GM19463 (cell line): ENCODE measurements around the gene PHACTR1.
"Not testable (repeated sequence)": the region's sequence is repeated elsewhere in the genome, so short reads cannot be mapped to it uniquely, and the experiment has no call there.

ENCODE experiments used
- ATAC-seq: cut with Tn5 transposase; IDR thresholded peaks from one replicate; pipeline ENCODE4 v1.9.1; 2021; ENCODE audit warnings: mild to moderate bottlenecking, moderate library complexity; ENCODE audit not compliant: unreplicated experiment

PHACTR1 gene

DNA sequence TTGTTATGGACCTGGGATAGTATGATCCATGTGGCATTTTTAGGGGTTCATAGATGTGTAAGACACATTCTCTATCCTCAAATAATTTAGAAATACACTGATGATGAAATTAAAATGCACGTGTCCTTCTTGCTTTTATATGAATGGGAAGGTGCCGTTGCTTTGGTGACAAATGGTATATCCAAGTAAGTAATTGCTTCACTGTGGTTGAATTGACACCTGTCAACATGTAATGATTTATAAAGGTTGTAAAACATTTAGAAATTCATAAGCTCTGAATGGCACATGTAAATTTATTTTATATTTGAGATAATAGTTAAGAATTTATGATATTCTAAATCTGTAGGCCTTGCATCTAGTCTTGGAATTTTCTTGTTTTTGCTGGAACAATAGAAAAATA, 227.0 kb downstream of the PHACTR1 start:
- no peak for ATAC-seq

DNA sequence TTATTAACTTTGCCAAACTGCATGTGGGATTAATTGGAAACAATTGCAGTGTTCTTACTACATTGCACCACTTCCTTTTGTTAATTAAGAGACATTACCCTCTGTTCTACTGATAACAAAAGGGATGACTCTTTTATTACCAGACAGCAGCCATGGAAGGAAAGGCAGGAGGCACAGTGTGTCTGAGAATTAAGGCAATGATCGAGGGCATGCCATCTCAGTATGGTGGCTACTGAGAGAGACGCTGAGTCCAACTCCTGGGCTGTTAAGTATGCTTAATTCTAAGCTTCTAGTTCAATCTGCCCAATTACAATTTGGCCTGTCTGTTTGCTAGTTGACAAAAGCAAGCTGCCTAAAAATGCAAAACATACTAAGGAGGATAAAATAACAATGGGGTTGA, 227.4 kb downstream of the PHACTR1 start:
- ATAC-seq, result no peak

DNA sequence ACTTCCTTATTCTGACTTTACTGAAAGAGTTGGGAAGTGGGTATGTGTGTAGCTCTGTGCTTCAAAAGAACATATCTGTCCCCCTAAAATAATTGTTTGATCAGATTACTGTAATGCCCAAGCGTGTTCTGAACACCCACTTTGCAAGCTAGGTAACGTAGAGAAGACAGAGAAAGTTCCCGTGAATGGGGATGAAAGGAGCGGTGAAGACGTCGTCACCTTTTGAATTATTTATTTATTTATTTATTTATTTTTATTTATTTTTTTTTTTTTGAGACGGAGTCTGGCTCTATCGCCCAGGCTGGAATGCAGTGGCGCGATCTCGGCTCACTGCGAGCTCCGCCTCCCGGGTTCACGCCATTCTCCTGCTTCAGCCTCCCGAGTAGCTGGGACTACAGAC, 228.0 kb downstream of the PHACTR1 start:
- ATAC-seq, result not testable (repeated sequence)

- ATAC-seq, result no peak
Measured at GRCh38 chr6:12947151-12947871, 230.7 kb downstream of the PHACTR1 start.

DNA sequence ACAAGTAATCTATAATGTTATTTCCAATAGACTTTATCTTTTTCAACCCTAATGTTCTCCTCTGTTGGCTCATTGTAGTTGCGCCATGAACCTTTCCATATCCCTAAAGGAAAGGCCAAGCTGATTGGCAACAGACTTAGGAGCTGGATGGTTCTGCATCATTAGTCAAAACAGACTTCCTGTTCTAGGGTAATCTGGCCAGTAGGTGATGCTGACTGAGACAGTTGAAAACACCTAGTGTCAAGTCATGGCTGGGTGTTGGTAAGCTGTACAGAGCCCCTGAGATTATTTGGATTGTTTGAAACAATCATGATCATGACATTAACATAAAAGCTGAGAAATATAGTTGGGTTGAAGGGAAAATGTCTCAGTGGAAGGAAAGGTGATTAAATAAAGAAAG, 231.4 kb downstream of the PHACTR1 start:
- ATAC-seq, result no peak

- no peak for ATAC-seq
Measured at GRCh38 chr6:12950976-12951375, 234.4 kb downstream of the PHACTR1 start.

- ATAC-seq, result no peak
Measured at GRCh38 chr6:12951415-12951814, 234.8 kb downstream of the PHACTR1 start.

DNA sequence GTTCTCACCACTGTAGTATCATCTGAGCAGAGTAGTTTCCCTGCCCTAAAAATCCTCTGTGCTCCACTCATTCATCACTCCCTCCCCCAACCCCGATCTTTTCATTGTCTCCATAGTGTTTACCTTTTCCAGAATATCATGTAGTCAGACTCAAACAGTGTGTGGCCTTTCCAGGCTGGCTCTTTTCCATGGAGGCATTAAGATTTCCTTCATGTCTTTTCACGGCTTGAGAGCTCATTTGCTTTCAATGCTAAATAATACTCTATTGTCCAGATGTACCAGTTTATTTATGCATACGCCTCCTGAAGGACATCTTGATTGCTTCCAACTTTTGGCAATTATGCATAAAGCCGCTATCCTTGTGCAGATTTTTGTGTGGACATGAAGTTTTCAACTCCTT, 235.8 kb downstream of the PHACTR1 start:
- no peak for ATAC-seq

- no peak for ATAC-seq
Measured at GRCh38 chr6:12955956-12956355, 239.4 kb downstream of the PHACTR1 start.

GRCh38 chr6:12956991-12957320, 240.4 kb downstream of the PHACTR1 start:
- no peak for ATAC-seq

- no peak for ATAC-seq
Measured at GRCh38 chr6:12957321-12958051, 240.9 kb downstream of the PHACTR1 start.

DNA sequence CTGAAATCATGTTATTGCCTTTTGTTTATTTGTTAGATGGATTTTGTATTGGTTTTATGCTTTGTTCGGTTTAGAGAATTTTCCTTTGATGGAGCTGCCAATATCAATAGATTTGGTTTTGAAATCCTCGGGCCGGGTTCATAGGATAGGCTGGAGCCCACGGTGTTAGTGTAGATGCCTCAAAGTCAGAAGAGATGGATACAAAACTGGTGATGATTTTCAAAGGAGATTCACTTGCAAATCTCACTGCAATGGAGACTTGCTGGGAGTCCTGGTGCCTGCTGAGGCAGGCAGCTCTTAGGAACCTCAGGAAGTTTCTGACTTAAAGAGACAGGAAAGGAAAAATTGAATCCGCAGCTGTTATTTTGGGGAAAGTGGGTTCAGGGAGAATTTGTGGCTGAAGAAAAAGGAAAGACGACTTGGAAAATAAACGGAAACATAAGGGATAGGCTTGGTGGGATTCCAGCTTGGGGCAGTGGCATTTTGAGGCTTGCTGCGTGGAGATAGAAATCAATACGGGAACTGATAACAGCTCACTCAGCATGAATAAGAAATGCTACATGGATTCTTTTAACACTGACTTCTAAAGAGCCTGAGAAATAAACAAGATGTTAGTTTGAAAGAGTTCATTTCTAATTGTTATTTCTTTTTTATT, 241.6 kb downstream of the PHACTR1 start:
- no peak for ATAC-seq

- ATAC-seq, result no peak
Measured at GRCh38 chr6:12961761-12962160, 245.2 kb downstream of the PHACTR1 start.

DNA sequence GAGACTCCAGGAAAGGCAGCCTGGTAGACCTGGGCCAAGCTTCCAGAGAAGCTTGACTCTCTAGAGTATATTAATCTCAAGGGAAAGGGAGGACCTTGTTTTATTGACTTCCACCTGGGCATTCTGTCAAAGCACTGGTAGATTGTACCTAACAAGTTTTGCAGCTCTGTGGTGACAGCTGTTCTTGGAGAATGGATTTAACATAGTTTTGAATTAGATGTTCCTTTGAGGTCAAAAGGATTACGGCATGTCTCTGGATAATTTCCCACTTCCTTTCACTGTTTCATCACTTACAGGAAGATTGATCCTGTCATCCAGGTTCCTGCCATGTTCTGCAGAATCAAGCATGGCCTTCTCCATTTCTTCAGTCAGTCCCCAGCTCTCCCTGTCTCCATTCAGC, 246.0 kb downstream of the PHACTR1 start:
- no peak for ATAC-seq

DNA sequence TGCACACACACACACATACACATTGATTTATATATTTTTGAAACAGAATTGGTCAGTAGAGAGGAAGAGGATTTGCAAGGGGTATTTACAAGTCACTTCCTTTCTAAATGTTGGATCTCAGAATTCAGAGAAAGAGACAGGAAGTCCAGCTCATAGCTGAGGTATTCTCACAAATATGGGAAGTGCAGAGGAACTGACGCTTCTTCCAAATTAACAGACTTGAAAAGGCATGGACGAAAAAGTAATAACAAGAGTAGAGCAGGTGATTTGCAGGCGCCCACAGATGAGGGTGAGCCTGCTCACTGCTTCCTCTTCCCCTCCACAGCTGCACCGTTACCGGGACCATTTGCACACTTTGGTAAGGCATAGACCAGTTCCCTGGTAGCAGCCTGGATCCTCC, 246.4 kb downstream of the PHACTR1 start:
- no peak for ATAC-seq

DNA sequence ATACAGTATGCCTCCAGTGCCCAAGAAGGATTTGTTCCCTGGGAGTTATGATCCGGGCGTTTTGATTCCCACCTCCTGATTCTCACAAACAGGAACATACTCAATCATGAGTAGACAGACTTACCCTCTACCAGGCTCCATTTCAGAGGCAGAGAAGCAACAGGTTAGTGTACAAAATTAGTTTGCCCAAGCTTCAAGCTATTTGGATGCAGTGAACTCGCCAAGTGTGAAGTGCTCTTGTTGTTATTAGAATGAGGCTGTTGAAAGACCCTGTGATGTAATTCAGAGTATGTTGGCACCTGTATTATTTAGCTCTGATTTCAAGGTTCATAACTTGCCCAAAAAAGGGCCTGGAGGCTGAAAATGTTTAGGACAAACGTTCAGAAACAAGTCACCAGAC, 247.0 kb downstream of the PHACTR1 start:
- ATAC-seq, result no peak

- ATAC-seq, result no peak
Measured at GRCh38 chr6:12967686-12968085, 251.1 kb downstream of the PHACTR1 start.

DNA sequence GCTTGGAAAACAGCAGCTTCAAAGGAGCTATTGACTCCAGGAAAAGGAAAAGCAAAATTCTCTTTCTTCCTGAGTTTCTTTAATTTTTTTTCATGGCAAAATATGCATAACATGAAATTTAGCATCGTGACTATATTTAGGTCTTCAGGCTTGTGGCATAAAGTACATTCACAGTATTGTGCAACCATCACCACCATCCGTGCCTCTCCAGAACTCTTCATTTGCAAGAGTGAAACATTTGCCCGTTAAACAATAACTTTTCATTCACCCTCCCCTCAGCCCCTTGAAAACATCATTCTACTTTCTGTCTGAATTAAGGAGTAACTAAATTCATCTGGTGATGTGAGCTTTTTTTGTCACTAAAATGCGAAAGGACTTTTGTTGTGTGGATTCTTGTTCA, 251.7 kb downstream of the PHACTR1 start:
- ATAC-seq, result no peak

DNA sequence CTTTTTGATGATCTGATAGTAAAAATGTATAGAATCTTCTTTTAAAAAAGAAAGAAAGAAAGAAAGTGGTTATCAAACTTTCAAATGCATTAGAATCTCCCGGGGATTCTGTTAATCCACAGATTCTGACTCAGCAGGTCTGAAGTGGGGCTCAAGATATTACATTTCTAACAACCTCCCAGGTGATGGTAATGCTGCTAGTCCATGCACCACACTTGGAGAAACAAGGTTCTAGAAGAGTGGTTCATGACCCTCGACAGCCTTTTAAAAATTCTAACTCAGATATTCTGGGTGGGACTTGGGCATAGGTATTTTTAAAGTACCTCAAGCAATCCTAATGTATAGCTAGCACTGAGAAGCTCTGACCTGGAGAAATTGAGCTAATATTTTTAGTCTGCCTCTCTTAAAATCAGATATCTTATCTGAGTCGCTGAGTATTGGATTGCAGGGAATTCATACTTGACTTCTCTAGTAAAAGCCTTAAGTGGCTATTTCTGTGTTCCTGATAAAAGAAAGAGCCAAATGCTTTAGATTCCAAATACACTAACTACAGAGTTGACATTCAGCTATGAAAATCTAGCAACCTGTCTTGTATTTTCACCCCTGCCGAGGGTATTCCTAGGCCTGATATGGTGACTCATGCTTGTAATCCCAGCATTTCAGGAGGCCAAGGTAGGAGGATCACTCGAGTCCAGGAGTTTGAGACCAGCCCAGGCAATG, 252.4 kb downstream of the PHACTR1 start:
- ATAC-seq, result no peak

GRCh38 chr6:12969966-12970365, 253.4 kb downstream of the PHACTR1 start:
- ATAC-seq, result no peak

GRCh38 chr6:12973386-12973785, 256.8 kb downstream of the PHACTR1 start:
- no peak for ATAC-seq

DNA sequence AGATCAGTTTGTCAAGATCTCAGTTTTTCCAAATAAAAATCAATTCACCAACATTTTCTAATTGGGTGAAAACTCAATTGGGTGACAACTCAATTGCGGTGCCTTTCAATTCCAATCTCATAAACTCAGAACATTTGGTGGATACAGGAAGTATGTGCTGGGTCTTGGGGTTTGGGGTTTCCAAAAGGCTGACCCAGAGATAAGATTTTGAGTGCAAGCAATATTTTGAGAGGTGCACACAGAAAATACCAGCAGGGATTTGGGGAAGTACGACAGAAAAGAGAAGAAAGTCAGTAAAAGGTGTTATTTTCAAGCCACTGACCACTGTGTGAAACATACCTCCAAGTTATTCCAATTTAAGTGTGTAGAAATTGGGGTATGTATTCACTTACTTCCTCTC, 258.0 kb downstream of the PHACTR1 start:
- no peak for ATAC-seq
